Raji (cell line): Measurements from ENCODE around the gene ZNF217.

ENCODE experiments used
- POLR2A ChIP-seq: IDR thresholded peaks from 2 replicates; pipeline ENCODE4 v1.6.1; 2011; ENCODE audit warnings: low read depth, low read length, control low read depth; ENCODE audit not compliant: insufficient read depth

Gene ZNF217

GRCh38 chr20:53599910-53600632, 6.4 kb upstream of the ZNF217 start:
- TF ChIP-seq POLR2A: no peak

DNA sequence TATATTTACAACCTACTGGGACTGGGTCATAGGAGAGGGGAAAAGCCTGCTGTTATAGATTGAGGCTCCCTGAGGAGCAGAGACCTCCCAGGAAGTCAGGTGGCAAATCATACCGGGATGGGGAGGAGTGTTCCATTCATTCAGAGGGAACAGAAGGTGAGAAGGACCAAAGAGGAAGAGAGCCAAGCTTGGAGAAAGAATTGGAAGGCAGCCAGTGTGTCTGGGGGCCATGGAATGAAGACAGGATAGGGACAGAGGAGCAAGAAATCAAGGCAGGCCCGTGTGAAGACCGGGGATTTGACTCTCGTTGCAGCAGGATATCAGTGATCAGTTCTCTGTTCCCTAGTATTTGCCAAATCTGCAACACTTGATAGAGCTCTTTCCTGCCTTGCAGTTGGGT, 5.7 kb upstream of the ZNF217 start:
- no peak for TF ChIP-seq POLR2A

- TF ChIP-seq POLR2A: no peak
These were observed 5.4 kb upstream of the ZNF217 start for GRCh38 chr20:53599044-53599362.

DNA sequence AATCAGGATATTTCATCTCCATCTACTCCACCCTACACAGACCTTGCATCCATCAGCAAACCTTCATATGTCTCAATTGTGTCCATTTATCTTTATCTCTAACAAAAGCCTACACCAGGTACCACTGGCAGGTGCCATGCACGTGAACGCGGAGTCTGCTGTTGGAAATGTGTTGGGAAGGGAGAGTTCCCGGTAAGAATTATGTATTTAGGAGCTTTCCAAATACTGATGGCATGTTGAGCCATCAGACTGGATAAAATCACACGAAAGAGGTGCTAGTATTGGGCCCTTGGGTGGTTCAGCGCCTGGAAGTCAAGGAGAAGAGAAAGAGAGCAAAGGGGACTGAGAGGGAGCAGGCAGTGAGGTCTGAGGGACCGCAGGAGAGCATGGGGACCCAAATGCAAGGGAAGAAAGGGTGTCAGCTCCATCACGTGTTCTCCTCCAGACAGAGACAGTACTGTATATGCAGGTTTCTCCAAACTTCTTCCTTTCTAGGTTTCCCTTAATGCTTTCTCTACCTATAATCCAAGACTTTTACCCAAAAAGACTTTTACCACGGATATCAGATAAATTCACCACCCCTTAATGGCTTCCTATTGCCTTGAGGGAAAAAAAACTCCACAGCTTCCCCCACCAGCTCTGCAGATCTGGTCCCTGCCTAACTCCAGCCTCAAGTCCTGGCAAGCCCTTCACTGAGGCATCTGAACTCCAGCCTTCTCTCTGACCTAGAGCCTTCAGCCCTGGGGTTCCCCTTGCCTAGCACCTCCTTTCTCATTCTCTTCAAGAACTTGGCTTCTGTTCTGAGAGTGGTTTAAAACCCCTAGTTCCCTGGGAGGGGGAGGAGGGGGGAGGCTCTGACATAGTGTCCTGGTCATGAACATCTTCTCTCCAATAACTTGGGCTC, 4.8 kb upstream of the ZNF217 start:
- TF ChIP-seq POLR2A: no peak

DNA sequence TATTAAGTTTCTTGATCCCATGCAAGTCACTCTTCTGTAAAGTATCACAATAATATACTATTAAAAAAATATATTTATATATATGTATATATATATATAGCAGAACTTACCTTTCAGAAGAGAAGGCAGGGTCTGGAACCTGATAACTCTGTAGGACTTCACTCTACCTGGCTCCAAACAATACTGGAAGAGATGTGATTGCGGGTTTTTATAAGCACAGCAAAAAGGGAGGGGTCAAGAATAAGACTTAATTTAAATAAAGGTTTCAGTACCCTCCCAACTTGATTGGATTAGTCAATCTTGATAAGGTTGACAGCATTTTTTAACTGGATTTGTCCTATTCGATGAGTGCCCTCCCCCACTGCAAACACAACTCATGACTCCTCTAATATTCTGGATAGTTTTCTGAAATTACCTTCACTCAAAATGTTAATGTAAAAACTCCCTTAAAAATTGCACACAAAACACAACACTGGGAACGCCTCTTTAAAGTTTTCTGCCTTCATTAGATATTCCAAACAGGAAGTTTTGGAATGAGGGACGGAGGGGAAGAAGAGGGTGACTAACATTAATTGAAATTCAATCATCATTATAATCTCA, 4.0 kb upstream of the ZNF217 start:
- TF ChIP-seq POLR2A: no peak

- TF ChIP-seq POLR2A: no peak
These were observed 3.4 kb upstream of the ZNF217 start for GRCh38 chr20:53597030-53597482.

GRCh38 chr20:53595018-53595378, 1.4 kb upstream of the ZNF217 start:
- no peak for TF ChIP-seq POLR2A

GRCh38 chr20:53594068-53595017, 704 bp upstream of the ZNF217 start:
- TF ChIP-seq POLR2A: peak; percentile 28; the same call in 1 of the 2 replicates

DNA sequence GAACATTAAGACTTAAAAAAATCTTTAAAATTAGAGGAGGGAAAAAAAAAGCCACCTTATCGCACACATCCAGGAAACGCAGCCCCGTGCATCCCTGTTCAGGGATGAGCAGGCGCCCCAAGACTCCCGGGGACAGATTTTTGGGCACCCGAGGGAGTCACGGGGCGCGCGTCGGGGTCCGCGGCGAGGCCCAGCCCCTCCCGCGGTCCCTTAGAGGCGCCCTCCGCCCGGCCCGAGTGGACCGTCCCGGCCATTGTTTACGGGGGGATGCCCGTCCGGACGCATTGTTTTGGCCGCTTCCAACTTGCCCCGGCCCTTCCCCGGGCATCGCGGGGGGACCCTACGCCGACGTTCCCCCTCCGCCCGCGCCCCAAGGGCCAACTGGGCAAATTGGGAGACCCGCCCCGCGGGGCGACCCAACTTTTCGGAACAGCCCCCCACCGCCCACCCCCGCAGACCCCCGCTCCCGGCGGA, 610 bp downstream of the ZNF217 start:
- TF ChIP-seq POLR2A: no peak; the same call in 1 of the 2 replicates

DNA sequence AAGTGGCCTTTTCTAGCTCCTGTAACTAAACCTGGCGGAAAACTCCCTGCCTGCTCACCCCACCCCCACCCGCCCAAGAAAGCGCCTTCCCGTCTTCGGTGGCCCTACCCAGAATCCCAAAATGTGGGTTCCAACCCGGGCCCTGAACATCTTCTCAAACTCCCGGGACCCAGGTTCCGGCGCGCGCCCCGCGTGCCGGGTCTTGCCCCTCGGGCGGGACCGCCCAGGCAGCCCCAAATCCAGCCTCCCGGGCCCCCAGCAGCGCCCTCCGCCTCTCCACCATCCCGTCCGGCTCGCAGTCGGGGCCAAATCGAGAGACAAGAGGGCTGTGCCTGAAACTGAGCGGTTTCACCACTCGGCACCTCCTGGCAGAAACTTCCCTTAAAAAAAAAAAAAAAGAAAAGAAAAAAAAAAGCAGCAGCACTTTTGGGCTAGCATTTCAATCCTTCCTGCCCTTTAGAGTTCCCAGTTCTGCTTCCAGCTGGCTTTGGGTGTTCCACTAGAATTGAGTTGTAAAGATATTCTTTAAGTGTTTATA, 1.1 kb downstream of the ZNF217 start:
- peak; percentile 34; the same call in 1 of the 2 replicates for TF ChIP-seq POLR2A

- no peak for TF ChIP-seq POLR2A
These were observed 7.0 kb downstream of the ZNF217 start for GRCh38 chr20:53586640-53587039.

GRCh38 chr20:53582574-53583351, 10.9 kb downstream of the ZNF217 start:
- TF ChIP-seq POLR2A: no peak

DNA sequence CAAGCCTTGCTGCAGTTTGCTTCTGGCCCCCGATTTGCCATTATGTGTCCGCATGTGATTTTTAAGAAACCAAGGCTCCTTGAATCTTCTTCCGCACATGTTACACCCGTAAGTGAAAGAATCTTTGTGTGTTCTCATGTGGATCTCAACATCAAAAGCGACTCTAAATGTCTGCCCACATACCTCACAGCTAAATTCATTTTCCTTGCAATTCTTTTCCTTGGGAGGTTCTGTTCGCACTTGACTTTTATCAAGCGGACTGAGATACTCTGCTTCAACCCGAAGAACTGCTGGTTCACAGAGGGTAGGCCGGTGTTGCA, 11.4 kb downstream of the ZNF217 start:
- no peak for TF ChIP-seq POLR2A

DNA sequence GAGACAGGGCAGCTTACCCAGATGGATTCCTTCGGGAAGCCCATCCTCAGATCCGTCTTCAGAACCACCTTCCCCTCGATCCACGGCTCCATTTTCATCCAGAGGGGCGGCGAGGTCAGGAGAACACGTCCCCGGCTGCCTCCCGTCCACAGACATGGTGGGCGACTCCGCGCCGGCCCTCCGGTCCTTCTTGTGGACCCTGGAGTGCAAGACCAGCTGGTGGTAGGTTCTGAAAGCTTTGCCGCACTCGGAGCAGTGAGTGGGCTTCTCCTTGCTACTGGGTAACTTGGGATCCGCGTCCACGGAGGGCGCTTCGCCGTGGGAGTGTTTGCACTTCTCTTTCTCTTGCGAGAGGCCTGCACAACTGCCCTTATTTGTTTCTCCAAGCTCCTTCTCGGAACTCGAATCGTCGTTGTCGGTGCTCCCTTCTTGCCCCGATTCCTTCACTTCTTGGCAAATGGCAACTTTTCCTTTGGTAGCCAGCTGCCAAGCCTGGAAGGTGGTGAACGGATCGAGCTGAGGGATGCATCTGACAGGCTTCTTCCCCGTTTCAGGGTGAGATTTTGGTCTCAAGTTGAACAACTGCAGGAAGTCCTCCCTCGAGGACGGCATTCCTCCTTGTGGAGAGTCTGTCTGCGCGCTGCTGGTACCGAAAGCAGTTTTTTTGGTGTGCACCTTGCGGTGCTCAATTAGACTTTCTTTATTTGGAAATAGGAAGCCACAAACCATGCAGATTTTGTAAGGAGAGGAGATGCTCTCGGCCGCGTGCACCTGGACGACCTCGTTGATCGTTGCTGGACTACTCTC, 12.0 kb downstream of the ZNF217 start:
- TF ChIP-seq POLR2A: no peak
